HG03460 (cell line): ENCODE data around the gene ARID4A.
"Not testable (repeated sequence)": the region's sequence is repeated elsewhere in the genome, so short reads cannot be mapped to it uniquely, and the experiment has no call there.

Source experiments
- ATAC-seq: cut with Tn5 transposase; IDR thresholded peaks from one replicate; pipeline ENCODE4 v1.9.1; 2021; ENCODE audit not compliant: unreplicated experiment

The ARID4A gene

GRCh38 chr14:58292187-58292586, 6.2 kb upstream of the ARID4A start:
- ATAC-seq, result no peak

GRCh38 chr14:58294201-58294600, 4.2 kb upstream of the ARID4A start:
- no peak for ATAC-seq

DNA sequence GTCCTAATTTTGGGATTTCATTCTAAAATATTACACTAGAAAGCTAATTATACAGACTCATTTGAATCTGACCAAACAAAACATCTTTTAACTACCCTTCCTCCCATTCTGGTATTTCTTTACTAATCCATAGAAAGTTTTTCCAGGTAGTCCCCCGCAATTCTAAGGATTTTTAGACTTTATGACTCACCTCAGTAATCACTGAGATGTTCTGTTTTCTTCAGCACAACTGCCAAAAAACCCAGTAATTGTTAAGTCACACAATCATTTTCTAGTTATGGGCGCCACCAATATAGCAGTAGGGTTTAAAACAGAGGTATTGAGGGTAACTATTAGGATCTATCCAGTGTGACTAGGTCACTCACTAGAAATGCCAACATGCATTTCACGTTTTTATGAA, 1.6 kb upstream of the ARID4A start:
- no peak for ATAC-seq

- peak; percentile 2 for ATAC-seq
Observed at GRCh38 chr14:58297412-58297761, 968 bp upstream of the ARID4A start.

DNA sequence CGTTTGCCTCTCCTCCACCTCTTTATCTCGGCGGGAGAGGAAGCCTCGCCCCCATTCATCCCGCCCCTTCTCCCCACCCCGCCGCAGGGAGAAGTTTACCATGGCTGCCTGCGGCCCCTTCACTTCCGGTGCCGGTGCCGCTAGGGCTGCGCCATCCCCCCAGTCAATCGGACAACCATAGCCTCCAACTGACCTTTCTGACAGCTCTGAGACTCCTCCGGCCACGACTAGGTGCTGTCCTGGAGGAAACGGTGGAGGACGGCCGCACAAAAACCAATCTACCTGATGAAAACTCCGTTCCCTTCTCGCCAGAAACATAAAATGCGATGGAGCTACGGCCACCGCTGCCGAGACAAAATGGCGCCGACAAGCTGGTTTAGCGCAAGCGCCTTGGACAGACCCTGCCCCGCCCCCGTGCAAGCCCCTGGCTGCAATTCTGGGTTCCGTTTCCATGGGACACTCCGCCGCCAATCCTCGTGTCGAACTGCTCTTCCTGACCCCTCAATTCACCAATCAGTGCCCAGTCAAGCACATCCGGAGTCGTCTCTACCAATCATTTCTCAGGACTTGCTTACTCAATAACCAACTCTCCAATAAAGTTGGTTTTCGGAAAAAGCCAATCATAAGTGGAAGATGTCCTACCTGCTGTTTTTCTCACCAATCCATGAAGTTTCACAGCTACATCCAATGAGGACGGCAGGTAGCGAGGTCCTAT, 436 bp upstream of the ARID4A start:
- peak; percentile 78 for ATAC-seq

DNA sequence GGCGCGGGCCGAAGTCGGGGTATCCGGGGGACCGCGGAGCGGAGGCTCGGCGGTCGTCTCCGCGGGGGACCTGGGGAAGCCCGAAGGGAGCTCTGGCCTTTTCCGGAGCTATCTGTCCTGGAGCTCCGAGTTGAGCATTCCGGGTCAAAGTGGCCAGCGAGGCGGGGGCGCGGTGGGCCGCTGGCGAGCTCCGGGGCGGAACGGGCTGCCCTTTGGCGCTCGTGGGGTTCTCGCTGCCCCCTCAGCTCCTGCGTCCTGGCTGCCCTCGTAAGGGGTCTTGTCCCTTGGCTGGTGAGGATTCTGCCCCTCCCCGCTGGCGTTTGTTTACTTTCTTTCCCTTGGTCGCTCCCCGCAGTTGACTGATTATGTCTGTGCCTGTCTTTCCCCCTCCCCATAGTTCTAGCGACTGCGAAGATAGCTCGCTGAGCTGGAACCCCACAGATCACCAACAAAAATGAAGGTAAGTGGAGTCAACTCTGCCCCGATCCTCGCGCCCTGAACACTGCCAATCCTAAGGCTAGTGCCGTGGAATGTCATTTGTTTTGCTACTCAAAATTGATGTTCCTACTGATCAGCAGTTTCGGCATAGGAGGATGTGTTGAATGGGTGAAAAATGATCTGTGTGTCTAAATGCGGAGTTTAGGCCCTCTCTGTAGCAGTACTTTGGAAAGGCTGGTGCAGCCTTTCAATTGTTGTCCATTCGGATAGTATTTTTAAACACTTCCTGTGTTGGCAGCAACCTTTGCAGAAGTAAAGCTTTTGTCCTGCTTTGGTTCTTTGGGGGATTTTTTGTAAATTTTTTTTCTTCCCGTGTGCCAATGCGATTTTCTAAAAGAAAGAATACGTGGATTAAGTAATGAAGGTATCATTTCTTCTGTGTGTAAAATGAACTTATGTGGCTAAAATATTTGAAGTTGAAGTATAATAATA, 1.3 kb downstream of the ARID4A start:
- no peak for ATAC-seq

DNA sequence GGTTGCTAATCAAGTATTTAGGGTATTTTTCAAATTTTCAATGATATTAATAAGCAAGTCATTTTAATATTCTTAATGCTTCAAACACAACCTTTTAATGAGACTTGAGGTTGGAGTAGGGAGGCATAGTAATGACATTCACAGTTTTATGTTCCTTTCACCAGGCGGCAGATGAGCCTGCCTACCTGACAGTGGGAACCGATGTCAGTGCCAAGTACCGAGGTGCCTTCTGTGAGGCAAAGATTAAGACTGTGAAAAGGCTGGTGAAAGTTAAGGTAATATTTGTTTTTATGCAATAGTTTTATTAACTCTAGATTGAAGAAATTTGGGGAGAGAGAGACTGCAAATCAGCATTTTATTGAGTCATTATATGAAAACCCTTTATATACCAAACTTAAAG, 3.1 kb downstream of the ARID4A start:
- ATAC-seq, result no peak

DNA sequence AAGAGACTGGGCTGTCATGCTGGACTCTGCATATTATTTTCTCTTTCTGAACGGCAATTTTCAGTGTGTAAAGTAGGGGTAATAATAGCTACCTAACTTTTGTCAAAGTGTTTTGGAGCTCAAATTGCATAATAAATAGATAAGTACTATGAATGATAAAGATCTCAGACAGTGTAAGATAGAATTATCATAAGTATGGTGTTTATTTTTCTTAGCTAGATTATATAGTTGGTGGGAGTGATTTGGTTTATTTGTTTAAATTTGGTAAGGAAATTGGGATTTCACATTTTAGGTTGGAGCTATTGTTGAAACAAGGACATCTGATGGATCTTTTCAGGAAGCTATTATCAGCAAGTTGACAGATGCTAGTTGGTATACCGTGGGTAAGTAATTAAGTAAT, 7.4 kb downstream of the ARID4A start:
- no peak for ATAC-seq

DNA sequence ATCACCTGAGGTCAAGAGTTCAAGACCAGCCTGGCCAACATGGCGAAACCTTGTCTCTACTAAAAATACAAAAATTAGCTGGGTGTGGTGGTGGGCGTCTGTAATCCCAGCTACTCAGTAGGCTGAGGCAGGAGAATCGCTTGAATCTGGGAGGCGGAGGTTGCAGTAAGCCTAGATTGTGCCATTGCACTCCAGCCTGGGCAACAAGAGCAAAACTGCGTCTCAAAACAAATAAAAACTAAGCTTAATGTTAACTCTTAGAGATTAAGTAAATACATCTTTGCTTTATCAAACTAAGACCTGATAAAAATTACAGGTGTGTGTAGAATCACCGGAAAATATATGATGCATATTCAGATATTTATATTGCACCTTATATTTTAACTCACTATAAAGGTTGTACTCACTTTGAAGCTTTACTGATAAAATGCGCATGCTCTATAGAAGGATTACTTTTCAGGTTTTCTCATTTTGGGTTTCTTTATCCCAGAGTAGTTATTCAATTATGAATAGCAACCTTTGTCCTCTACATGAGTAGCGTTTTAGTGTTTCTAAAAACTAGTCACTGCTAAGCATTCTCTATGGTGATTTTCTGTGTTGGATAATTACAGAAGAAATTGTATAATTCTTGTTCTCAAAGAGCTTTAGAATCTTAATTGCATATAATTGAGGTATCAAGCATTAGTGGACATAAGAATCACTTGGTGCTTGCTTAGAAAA, 9.4 kb downstream of the ARID4A start:
- no peak for ATAC-seq

GRCh38 chr14:58309086-58309485, 10.7 kb downstream of the ARID4A start:
- no peak for ATAC-seq

DNA sequence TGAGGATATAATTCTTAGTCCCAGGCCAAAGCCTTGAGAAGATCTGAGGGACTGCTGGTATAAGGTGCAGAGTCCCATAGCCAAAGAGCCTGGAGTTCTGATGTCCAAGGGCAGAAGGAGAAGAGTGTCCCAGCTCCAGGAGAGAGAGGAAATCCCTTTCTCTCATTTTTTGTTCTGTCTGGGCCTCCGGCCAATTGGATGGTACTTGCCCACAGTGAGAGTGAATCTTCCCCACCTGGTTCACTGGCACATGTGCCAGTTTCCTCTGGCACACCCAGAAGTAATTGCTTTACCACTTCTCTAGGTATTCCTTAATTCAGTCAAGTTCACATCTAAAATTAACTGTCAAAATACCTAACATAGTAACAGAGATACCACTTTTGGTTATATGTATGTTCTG, 15.3 kb downstream of the ARID4A start:
- no peak for ATAC-seq

DNA sequence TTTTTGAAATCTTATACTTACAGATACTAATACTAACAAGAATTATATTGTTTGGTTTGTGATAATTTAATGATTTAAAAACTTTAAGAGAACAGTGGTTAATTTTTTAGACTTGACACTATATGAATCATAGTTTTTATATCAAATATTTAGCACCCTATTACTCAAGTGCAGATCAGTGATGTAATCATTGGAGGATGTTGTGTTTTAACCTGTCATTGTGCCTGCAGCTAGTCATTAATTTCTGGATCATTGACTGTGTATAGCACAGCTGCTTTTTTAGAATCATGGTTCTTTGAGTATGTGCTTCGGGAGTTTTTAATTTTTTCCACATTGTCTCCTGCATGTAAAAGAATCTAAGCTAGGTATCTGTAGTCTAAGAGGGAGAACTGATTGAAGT, 17.3 kb downstream of the ARID4A start:
- ATAC-seq, result no peak

DNA sequence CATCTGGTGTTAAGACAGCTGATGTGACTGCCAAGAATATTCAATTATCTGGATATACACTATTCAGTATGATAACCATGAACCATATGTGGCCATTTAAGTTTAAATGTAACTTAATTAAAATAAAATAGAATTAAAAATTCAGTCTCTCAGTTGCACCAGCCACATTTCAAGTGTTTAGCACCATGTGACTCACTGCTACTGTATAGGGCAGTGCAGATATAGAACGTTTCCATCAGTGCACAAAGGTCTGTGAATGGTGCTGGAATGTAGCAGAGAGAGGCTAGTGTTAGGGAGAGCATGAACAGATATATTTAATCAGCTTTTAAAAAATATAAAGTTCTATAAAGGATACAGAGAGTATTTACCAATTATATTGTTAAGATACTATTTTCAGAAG, 28.7 kb downstream of the ARID4A start:
- ATAC-seq, result no peak

GRCh38 chr14:58331111-58331510, 32.8 kb downstream of the ARID4A start:
- ATAC-seq, result peak; percentile 95

GRCh38 chr14:58332561-58332960, 34.2 kb downstream of the ARID4A start:
- no peak for ATAC-seq

DNA sequence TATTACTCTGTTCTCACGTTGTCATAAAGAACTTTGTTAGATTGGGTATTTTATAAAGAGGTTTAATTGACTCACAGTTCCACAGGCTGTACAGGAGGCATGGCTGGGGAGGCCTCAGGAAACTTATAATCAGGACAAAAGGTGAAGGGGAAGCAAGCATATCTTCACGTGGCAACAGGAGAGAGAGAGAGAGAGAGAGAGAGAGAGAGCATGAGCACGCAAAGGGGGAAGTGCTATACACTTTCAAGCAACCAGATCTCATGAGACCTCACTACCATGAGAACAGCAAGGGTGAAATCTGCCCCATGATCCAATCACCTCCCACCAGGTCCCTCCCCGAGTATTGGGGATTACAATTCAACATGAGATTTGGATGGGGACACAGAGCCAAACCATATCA, 41.3 kb downstream of the ARID4A start:
- ATAC-seq, result not testable (repeated sequence)

DNA sequence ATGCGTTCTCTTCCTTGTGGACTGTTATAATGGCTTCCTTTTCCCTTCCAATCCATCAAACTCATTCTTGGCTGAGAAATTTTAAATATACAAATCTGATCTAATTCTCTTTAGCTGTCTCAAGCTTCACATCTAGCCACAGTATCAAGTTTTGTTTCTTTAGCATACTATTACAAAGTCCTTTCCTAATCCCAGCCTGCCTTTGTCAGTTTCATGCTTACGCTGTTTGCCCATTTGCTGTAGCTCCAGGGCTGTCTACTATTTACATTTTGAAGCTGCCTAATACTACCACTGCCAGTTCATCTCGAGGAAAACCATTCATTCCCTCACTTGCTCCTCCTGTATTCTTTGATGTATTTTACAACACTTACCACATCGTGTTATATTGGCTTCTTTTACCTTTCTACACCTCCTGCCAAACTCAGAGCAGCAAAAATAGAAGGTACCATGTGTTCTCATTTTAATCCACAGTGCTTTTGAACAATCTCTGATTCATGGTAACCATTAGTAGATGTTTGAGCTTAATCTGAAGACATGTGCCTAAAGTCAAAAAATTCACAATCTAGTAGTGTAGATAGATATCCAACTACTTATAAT, 42.9 kb downstream of the ARID4A start:
- ATAC-seq, result no peak

DNA sequence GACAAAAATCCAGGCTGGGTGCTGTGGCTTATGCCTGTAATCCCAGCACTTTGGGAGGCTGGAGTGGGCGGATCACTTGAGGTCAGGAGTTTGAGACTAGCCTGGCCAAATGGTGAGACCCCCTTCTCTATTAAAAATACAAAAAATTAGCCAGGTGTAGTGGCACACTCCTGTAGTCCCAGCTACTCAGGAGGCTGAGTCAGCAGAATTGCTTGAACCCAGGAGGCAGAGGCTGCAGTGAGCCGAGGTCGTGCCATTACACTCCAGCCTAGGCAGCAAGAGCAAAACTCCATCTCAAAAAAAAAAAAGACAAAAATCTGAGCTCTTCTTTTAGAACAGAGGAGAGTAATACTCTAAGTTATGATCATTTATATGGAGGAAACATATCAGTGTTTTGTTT, 45.2 kb downstream of the ARID4A start:
- ATAC-seq, result not testable (repeated sequence)

- no peak for ATAC-seq
Observed at GRCh38 chr14:58353516-58354299, 55.4 kb downstream of the ARID4A start.

DNA sequence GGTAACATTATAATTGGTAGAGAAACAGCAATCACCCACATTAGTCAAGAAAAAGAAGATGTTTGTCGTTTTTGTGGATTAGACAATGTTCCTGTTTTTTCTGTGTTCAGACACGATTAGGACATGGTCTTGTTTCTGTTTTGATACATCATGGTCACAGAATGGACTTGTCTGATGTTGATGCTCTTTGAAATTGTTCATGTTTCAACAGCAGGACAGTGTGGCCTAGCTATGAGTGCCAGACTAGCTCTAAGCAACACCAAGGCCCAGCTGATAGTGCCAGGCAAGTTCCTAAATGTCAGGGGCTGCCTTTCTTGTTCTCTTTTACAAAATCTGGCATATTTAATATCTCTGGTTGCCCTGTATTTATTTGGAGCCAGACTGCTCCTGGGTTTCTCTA, 56.5 kb downstream of the ARID4A start:
- ATAC-seq, result no peak

- no peak for ATAC-seq
Observed at GRCh38 chr14:58356268-58356667, 57.9 kb downstream of the ARID4A start.
